Left kidney (tissue), 2 donors: ENCODE measurements around the gene TRDN. TPM values are rescaled to one million over a fixed set of nuclear protein-coding genes. Genes with fewer than 3 reads are reported as not detected.
"Not testable (repeated sequence)": the region's sequence is repeated elsewhere in the genome, so short reads cannot be mapped to it uniquely, and the experiment has no call there.

Experiments
- DNase-seq: peaks from one replicate; pipeline ENCODE4 v3.0.0-alpha.2; 2013
- polyA plus RNA-seq: library from polyadenylated mRNA; unstranded; fragments of 120-200 nt; gene quantifications from one replicate; pipeline ENCODE4 v1.2.1, GENCODE V29; 2013; ENCODE audit not compliant: insufficient read length

Gene TRDN
- polyA plus RNA-seq, 1 donor, result 2.8 TPM

- no peak for DNase-seq
Measured at GRCh38 chr6:123402052-123402451, 234.7 kb downstream of the TRDN start.

- no peak for DNase-seq
Measured at GRCh38 chr6:123398072-123398471, 238.7 kb downstream of the TRDN start.

GRCh38 chr6:123393331-123393730, 243.4 kb downstream of the TRDN start:
- DNase-seq, result no peak

GRCh38 chr6:123383718-123384117, 253.0 kb downstream of the TRDN start:
- no peak for DNase-seq

GRCh38 chr6:123380257-123380656, 256.5 kb downstream of the TRDN start:
- DNase-seq, result peak; percentile 6

- no peak for DNase-seq
Measured at GRCh38 chr6:123372737-123373136, 264.0 kb downstream of the TRDN start.

GRCh38 chr6:123363912-123364311, 272.8 kb downstream of the TRDN start:
- DNase-seq, result no peak

GRCh38 chr6:123360359-123360758, 276.4 kb downstream of the TRDN start:
- DNase-seq, result no peak

- DNase-seq, result no peak
Measured at GRCh38 chr6:123352705-123353104, 284.0 kb downstream of the TRDN start.

GRCh38 chr6:123352279-123352678, 284.5 kb downstream of the TRDN start:
- DNase-seq, result no peak

- no peak for DNase-seq
Measured at GRCh38 chr6:123343836-123344235, 292.9 kb downstream of the TRDN start.

GRCh38 chr6:123338394-123338793, 298.4 kb downstream of the TRDN start:
- DNase-seq, result no peak

GRCh38 chr6:123333000-123333756, 303.6 kb downstream of the TRDN start:
- no peak for DNase-seq

GRCh38 chr6:123332070-123332469, 304.7 kb downstream of the TRDN start:
- no peak for DNase-seq

GRCh38 chr6:123329337-123329736, 307.4 kb downstream of the TRDN start:
- DNase-seq, result no peak

- DNase-seq, result no peak
Measured at GRCh38 chr6:123323452-123324329, 313.1 kb downstream of the TRDN start.

GRCh38 chr6:123321020-123321419, 315.7 kb downstream of the TRDN start:
- DNase-seq, result no peak

- DNase-seq, result no peak
Measured at GRCh38 chr6:123316733-123317323, 319.9 kb downstream of the TRDN start.

GRCh38 chr6:123314459-123314858, 322.3 kb downstream of the TRDN start:
- not testable (repeated sequence) for DNase-seq

- DNase-seq, result no peak
Measured at GRCh38 chr6:123309130-123309529, 327.6 kb downstream of the TRDN start.

GRCh38 chr6:123306334-123306733, 330.4 kb downstream of the TRDN start:
- DNase-seq, result no peak

- DNase-seq, result no peak
Measured at GRCh38 chr6:123295672-123296071, 341.1 kb downstream of the TRDN start.

GRCh38 chr6:123295181-123295580, 341.6 kb downstream of the TRDN start:
- no peak for DNase-seq
